ENCODE data around the gene SMS. TPM values are rescaled to one million over a fixed set of nuclear protein-coding genes. Genes with fewer than 3 reads are reported as not detected.

Gene SMS
- total RNA-seq, 1 experiment from 2014 or later: 301 TPM

- DNase-seq (ENCODE audit: low read depth): no peak
Measured at GRCh38 chrX:21978346-21978745, 37.8 kb downstream of the SMS start.

GRCh38 chrX:21982311-21982710 is 41.8 kb downstream of the SMS start:
- DNase-seq (ENCODE audit: low read depth): no peak

GRCh38 chrX:21985332-21985777 is 44.8 kb downstream of the SMS start:
- DNase-seq (ENCODE audit: low read depth): peak; percentile 75

GRCh38 chrX:21986596-21986995 is 46.1 kb downstream of the SMS start:
- DNase-seq (ENCODE audit: low read depth): no peak

- DNase-seq (ENCODE audit: low read depth): no peak
Measured at GRCh38 chrX:21989384-21989783, 48.9 kb downstream of the SMS start.

- DNase-seq (ENCODE audit: low read depth): no peak
Measured at GRCh38 chrX:21990832-21991231, 50.3 kb downstream of the SMS start.

GRCh38 chrX:21991504-21991903 is 51.0 kb downstream of the SMS start:
- no peak for DNase-seq (ENCODE audit: low read depth)

GRCh38 chrX:21993265-21993664 is 52.8 kb downstream of the SMS start:
- no peak for DNase-seq (ENCODE audit: low read depth)

- DNase-seq (ENCODE audit: low read depth): no peak
Measured at GRCh38 chrX:21996872-21997455, 56.5 kb downstream of the SMS start.

- no peak for DNase-seq (ENCODE audit: low read depth)
Measured at GRCh38 chrX:21998037-21998436, 57.5 kb downstream of the SMS start.

GRCh38 chrX:22004866-22005265 is 64.4 kb downstream of the SMS start:
- no peak for DNase-seq (ENCODE audit: low read depth)

GRCh38 chrX:22012051-22012450 is 71.5 kb downstream of the SMS start:
- DNase-seq (ENCODE audit: low read depth): no peak

GRCh38 chrX:22012931-22013330 is 72.4 kb downstream of the SMS start:
- DNase-seq (ENCODE audit: low read depth): no peak

GRCh38 chrX:22015139-22015750 is 74.7 kb downstream of the SMS start:
- DNase-seq (ENCODE audit: low read depth): no peak

- no peak for DNase-seq (ENCODE audit: low read depth)
Measured at GRCh38 chrX:22021751-22022324, 81.3 kb downstream of the SMS start.

GRCh38 chrX:22024577-22024976 is 84.1 kb downstream of the SMS start:
- DNase-seq (ENCODE audit: low read depth): no peak

- DNase-seq (ENCODE audit: low read depth): no peak
Measured at GRCh38 chrX:22025751-22026150, 85.2 kb downstream of the SMS start.

- DNase-seq (ENCODE audit: low read depth): no peak
Measured at GRCh38 chrX:22026731-22027130, 86.2 kb downstream of the SMS start.

GRCh38 chrX:22032084-22032483 is 91.6 kb downstream of the SMS start, which contains the start of gene PHEX:
PHEX (plus strand) TSS chrX:22032325; CDS start chrX:22033006, 681 bp downstream.
- no peak for DNase-seq (ENCODE audit: low read depth)

- DNase-seq (ENCODE audit: low read depth): no peak
Measured at GRCh38 chrX:22032506-22032905, 92.0 kb downstream of the SMS start.

GRCh38 chrX:22033818-22034217 is 93.3 kb downstream of the SMS start:
- DNase-seq (ENCODE audit: low read depth): no peak

- no peak for DNase-seq (ENCODE audit: low read depth)
Measured at GRCh38 chrX:22035236-22035635, 94.7 kb downstream of the SMS start.

GRCh38 chrX:22037225-22037624 is 96.7 kb downstream of the SMS start:
- DNase-seq (ENCODE audit: low read depth): no peak
